Measurements from ENCODE around the gene SPOCK2.

DNA sequence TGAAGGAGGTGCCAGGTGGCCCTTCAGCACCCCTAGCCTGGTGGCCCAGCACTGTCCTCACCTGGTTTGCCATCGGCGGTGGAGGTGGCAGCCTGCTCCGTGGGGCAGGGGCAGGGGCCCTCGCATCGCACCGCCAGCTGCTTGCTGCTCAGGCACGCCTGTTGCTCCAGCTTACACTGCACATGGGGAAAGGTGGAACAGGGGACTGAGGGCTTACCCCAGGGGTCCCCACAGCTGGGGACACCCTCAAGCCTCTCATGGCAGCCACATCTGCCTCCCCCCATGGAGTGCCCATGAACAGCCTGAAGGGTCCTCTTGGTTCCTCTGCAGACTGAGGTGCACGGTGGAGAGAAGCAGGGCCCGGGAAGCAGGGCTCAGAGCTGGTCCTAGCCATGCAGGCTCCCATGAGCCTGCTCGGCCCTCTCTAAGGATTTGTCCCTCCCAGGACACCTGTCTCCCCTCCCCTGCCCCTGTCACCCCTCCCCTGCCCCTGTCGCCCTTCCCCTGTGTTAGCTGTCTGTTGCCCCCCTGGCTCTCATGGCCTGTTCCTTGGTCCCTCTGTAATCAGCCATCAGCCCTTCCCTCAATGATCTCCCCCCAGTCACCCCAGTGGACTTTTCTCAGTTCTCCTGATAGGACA, 20.1 kb downstream of the SPOCK2 start:
- TF ChIP-seq POLR2A (IDR thresholded peaks at IDR 0.05; ENCODE audit: low read depth, low read length), result no peak
- TF ChIP-seq POLR2AphosphoS5 (IDR thresholded peaks at IDR 0.05; ENCODE audit: low read depth, low read length), result no peak
- no peak for TF ChIP-seq TAF1 (IDR thresholded peaks at IDR 0.05; ENCODE audit: low read depth, low read length)
- no peak for TF ChIP-seq SPI1 (IDR thresholded peaks at IDR 0.05; ENCODE audit: low read depth, low read length)

Data from GM12891 (cell line).